SK-N-SH (cell line): Measurements from ENCODE around the gene LRRC45. TPM values are rescaled to one million over a fixed set of nuclear protein-coding genes. Genes with fewer than 3 reads are reported as not detected.

ENCODE experiments used
- CTCF ChIA-PET: fragments of 300-600, 350-600 bp; formaldehyde crosslinking; extraction: SDS; loops from one replicate; lab custom pipeline; 2021; lab: Yijun Ruan, JAX
- POLR2A ChIA-PET: fragments of 350-600 bp; sonication (Branson Sonifier 250); formaldehyde crosslinking; extraction: SDS; loops from one replicate; lab custom pipeline; 2020; ENCODE audit warnings: antibody characterized with exemption, inconsistent platforms; lab: Yijun Ruan, JAX
- DNase-seq: peaks from one replicate; pipeline ENCODE4 v3.0.0; 2012
- H2AFZ ChIP-seq: fragments of 200-600 bp; sonication (generic); 2 replicates; pipeline ENCODE4 v1.8.1; 2016; ENCODE audit warnings: antibody characterized with exemption, mild to moderate bottlenecking, low read depth
- H3F3A ChIP-seq: fragments of 200-600 bp; sonication (generic); replicated peaks from 2 replicates; pipeline ENCODE3; 2016; ENCODE audit warnings: antibody characterized with exemption, mild to moderate bottlenecking; ENCODE audit not compliant: insufficient read depth
- H3K27ac ChIP-seq, 2 experiments: fragments of 200-500 bp in 1 of 2; fragments of 200-600 bp in 1 of 2; sonication (Bioruptor generic) in 1 of 2; sonication (generic), shearing (Covaris generic) in 1 of 2; 2 replicates each; pipeline versions ENCODE4 v1.5.1 to v1.6.1; 2014 to 2016; ENCODE audit warnings: low read depth in 2 of 2, inconsistent platforms in 1 of 2, low read length in 1 of 2, mild to moderate bottlenecking in 1 of 2, mixed read lengths in 1 of 2
- H3K27me3 ChIP-seq: fragments of 200-600 bp; sonication (generic), shearing (Covaris generic); 2 replicates; pipeline ENCODE4 v1.6.1; 2016; ENCODE audit warnings: mixed run types; ENCODE audit not compliant: insufficient read depth
- H3K36me3 ChIP-seq, 2 experiments: fragments of 200-500 bp in 1 of 2; fragments of 200-600 bp in 1 of 2; sonication (Bioruptor generic) in 1 of 2; sonication (generic) in 1 of 2; replicated peaks in 1 of 2; 2 replicates each; pipeline versions ENCODE3 to v1.5.1; 2014 to 2016; ENCODE audit warnings: low read length in 1 of 2, mild to moderate bottlenecking in 1 of 2; ENCODE audit not compliant: insufficient read depth in 2 of 2, control insufficient read depth in 1 of 2
- H3K4me1 ChIP-seq, 2 experiments: fragments of 200-500 bp in 1 of 2; fragments of 200-600 bp in 1 of 2; sonication (Bioruptor generic) in 1 of 2; sonication (generic), shearing (Covaris generic) in 1 of 2; 2 replicates each; pipeline versions ENCODE4 v1.5.1 to v1.6.1; 2014 to 2016; ENCODE audit warnings: low read depth in 1 of 2, low read length in 1 of 2, mixed run types in 1 of 2; ENCODE audit not compliant: insufficient read depth in 2 of 2, control insufficient read depth in 1 of 2
- H3K4me2 ChIP-seq: fragments of 200-600 bp; sonication (generic), shearing (Covaris generic); 2 replicates; pipeline ENCODE4 v1.6.1; 2017; ENCODE audit warnings: mixed run types
- H3K4me3 ChIP-seq, 2 experiments: fragments of 200-500 bp in 1 of 2; fragments of 200-600 bp in 1 of 2; sonication (Bioruptor generic) in 1 of 2; sonication (generic), shearing (Covaris generic) in 1 of 2; 2 replicates each; pipeline versions ENCODE4 v1.5.1 to v1.8.1; 2014 to 2016; ENCODE audit warnings: low read depth in 2 of 2, inconsistent platforms in 1 of 2, low read length in 1 of 2, mild to moderate bottlenecking in 1 of 2, mixed read lengths in 1 of 2, moderate library complexity in 1 of 2
- H3K79me2 ChIP-seq: fragments of 200-600 bp; sonication (generic); 2 replicates; pipeline ENCODE4 v1.8.1; 2017; ENCODE audit warnings: mild to moderate bottlenecking; ENCODE audit not compliant: insufficient read depth
- H3K9ac ChIP-seq: fragments of 200-600 bp; sonication (generic); 2 replicates; pipeline ENCODE4 v1.6.1; 2017; ENCODE audit warnings: mixed run types
- H3K9me2 ChIP-seq: fragments of 200-600 bp; sonication (generic); 2 replicates; pipeline ENCODE4 v1.6.1; 2017; ENCODE audit warnings: mixed run types
- H3K9me3 ChIP-seq: fragments of 200-600 bp; sonication (generic); 2 replicates; pipeline ENCODE4 v1.6.1; 2017; ENCODE audit warnings: mixed run types, mild to moderate bottlenecking, moderate library complexity
- H4K20me1 ChIP-seq: fragments of 200-600 bp; sonication (generic); 2 replicates; pipeline ENCODE4 v1.6.1; 2017; ENCODE audit warnings: mild to moderate bottlenecking, mixed run types; ENCODE audit not compliant: insufficient read depth
- FOSL2 ChIP-seq: IDR thresholded peaks from 2 replicates; pipeline ENCODE4 v1.4.0; 2012; ENCODE audit warnings: low read depth, mild to moderate bottlenecking, moderate library complexity, borderline replicate concordance
- GABPA ChIP-seq: IDR thresholded peaks from 2 replicates; pipeline ENCODE4 v1.4.0; 2012; ENCODE audit warnings: low read depth, mild to moderate bottlenecking
- GATA2 ChIP-seq: sonication (generic); formaldehyde crosslinking; IDR thresholded peaks from 2 replicates; pipeline ENCODE4 v1.5.0; 2020; ENCODE audit warnings: mild to moderate bottlenecking, missing genetic modification reagents
- JUND ChIP-seq: IDR thresholded peaks from 2 replicates; pipeline ENCODE4 v1.4.0; 2012
- MEF2A ChIP-seq: IDR thresholded peaks from 2 replicates; pipeline ENCODE4 v1.4.0; 2012; ENCODE audit warnings: low read depth, borderline replicate concordance
- MXI1 ChIP-seq: IDR thresholded peaks from 2 replicates; pipeline ENCODE4 v1.6.1; 2012; ENCODE audit warnings: mild to moderate bottlenecking, low read depth, low read length, improper control_type of control experiment
- NFIC ChIP-seq: IDR thresholded peaks from 2 replicates; pipeline ENCODE4 v1.4.0; 2012; ENCODE audit warnings: borderline replicate concordance
- NRF1 ChIP-seq: IDR thresholded peaks from 2 replicates; pipeline ENCODE4 v1.6.1; 2012; ENCODE audit warnings: low read depth, mild to moderate bottlenecking, low read length
- PBX3 ChIP-seq: IDR thresholded peaks from 2 replicates; pipeline ENCODE4; 2012
- POLR2AphosphoS5 ChIP-seq: IDR thresholded peaks from 2 replicates; pipeline ENCODE4 v1.6.1; 2012; ENCODE audit warnings: low read depth, low read length
- RCOR1 ChIP-seq: fragments of 150-350 bp; IDR thresholded peaks from 2 replicates; pipeline ENCODE4 v1.6.1; 2017; ENCODE audit warnings: antibody characterized with exemption, low read length
- RXRA ChIP-seq: IDR thresholded peaks from 2 replicates; pipeline ENCODE4 v1.4.0; 2012; ENCODE audit warnings: low read depth, mild to moderate bottlenecking, borderline replicate concordance
- SMC3 ChIP-seq: IDR thresholded peaks from 2 replicates; pipeline ENCODE4 v1.6.1; 2012; ENCODE audit warnings: low read depth, low read length, improper control_type of control experiment
- TCF12 ChIP-seq: IDR thresholded peaks from 2 replicates; pipeline ENCODE4 v1.4.0; 2012
- TEAD4 ChIP-seq: IDR thresholded peaks from 2 replicates; pipeline ENCODE4 v1.4.0; 2012; ENCODE audit warnings: mild to moderate bottlenecking, borderline replicate concordance; ENCODE audit not compliant: insufficient read depth
- USF1 ChIP-seq: IDR thresholded peaks from 2 replicates; pipeline ENCODE4 v1.4.0; 2012; ENCODE audit warnings: low read depth, borderline replicate concordance
- YY1 ChIP-seq: IDR thresholded peaks from 2 replicates; pipeline ENCODE4 v1.4.0; 2012; ENCODE audit warnings: low read depth, mild to moderate bottlenecking
- WGBS: methylation state at CpG from one replicate; pipeline ENCODE4 v1.1.6; 2017; ENCODE audit warnings: low lambda C conversion rate; 5-methylcytosine and 5-hydroxymethylcytosine counted together
- polyA plus RNA-seq, 3 experiments: library from polyadenylated mRNA; depleted of rRNA; stranded (reverse); fragments of >200 nt; gene quantifications; 2 replicates each; pipeline ENCODE4 v1.2.3, GENCODE V29; 2012
- TF ChIP-seq, protein P1 (sequence below): IDR thresholded peaks from 2 replicates; pipeline ENCODE4 v1.4.0; 2012; ENCODE audit warnings: low read depth, borderline replicate concordance
- TF ChIP-seq, protein P2 (sequence below): fragments of 150-350 bp; IDR thresholded peaks from 2 replicates; pipeline ENCODE4 v1.6.1; 2016; ENCODE audit warnings: mild to moderate bottlenecking, low read depth, low read length
- TF ChIP-seq, protein P3 (sequence below): IDR thresholded peaks from 2 replicates; pipeline ENCODE4 v1.6.1; 2012; ENCODE audit warnings: mild to moderate bottlenecking, low read depth, low read length, moderate library complexity
- TF ChIP-seq, protein P4 (sequence below): fragments of 200-600 bp; sonication (generic); IDR thresholded peaks from 2 replicates; pipeline ENCODE4 v1.6.1; 2017; ENCODE audit warnings: antibody characterized with exemption, mild to moderate bottlenecking, moderate library complexity

The LRRC45 gene
- polyA plus RNA-seq, 1 of the 3 experiments (the other 2 are of a cell fraction), result 31.5 TPM

GRCh38 chr17:82035488-82035887 lies 12.4 kb downstream of the LRRC45 start (continued):
- TF ChIP-seq MEF2A (no peak), YY1 (no peak), GATA2 (CRISPR knock-in tag) (no peak), NFIC (no peak)
- TF ChIP-seq, protein P1, sequence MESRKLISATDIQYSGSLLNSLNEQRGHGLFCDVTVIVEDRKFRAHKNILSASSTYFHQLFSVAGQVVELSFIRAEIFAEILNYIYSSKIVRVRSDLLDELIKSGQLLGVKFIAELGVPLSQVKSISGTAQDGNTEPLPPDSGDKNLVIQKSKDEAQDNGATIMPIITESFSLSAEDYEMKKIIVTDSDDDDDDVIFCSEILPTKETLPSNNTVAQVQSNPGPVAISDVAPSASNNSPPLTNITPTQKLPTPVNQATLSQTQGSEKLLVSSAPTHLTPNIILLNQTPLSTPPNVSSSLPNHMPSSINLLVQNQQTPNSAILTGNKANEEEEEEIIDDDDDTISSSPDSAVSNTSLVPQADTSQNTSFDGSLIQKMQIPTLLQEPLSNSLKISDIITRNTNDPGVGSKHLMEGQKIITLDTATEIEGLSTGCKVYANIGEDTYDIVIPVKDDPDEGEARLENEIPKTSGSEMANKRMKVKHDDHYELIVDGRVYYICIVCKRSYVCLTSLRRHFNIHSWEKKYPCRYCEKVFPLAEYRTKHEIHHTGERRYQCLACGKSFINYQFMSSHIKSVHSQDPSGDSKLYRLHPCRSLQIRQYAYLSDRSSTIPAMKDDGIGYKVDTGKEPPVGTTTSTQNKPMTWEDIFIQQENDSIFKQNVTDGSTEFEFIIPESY, result no peak

DNA sequence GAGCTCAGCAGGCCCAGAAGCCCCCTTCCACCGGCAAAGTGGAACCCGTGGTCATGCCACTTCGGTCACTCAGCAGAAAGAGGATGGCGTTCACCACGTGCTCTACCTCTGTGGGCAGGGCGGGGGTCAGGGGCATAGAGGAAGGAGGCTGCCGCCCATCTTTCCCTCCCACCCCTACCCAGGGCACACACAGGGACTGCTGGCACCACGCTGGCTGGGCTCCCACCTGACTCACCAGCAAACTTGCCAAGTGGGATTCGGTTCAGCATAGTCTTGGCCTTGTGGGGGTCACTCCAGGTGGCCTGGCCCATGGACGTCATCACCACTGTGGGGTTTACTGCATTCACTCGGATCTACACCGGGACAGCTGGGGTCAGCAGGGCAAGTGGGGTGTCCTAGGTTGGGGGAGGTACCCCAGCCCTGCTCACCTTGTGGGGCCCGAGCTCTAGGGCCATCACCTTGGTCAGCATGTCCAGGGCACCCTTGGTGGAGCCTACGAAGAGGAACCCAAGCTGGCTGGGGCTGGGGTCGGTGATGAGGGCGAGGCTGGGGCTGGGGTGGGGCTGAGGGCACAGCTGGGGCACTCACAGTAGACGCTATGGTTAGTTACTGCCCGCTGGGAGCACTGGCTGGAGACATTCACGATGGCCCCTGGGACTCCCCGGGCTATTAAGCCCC lies 13.0 kb downstream of the LRRC45 start:
- POLR2A ChIA-PET, result interaction anchor here (0.6 to 1.7 kb wide), 4 partner anchors 13 to 122 kb away, joined by 3 to 4 read pairs (median 3); partner anchors contain the start of genes CENPX, FASN and LRRC45

More for the DNA sequence above, 13.0 kb downstream of the LRRC45 start:
- peaks cover 14% of the 10 kb centered on the region for H3F3A ChIP-seq
- no peaks in the 10 kb centered on the region for H3K27me3 ChIP-seq
- no peaks in the 10 kb centered on the region for H4K20me1 ChIP-seq
- 92% methylated on average over 13 of the region's 20 CpGs for WGBS
- H2AFZ ChIP-seq, result no peak overlapping the region
- H3K4me1 ChIP-seq, result peaks cover 7 to 30% of the 10 kb centered on the region in 2 experiments
- peak overlapping the region; percentile 99 for H3K4me2 ChIP-seq
- H3K9me2 ChIP-seq, result no peaks in the 10 kb centered on the region
- H3K4me3 ChIP-seq, result peak overlapping the region; percentile 72 to 87
- H3K27ac ChIP-seq, result no peak overlapping the region
- peak overlapping the region; percentile 66; the same call in 1 of the 2 replicates for H3K9ac ChIP-seq
- DNase-seq, result no peak
- TF ChIP-seq JUND (no peak), USF1 (no peak), YY1 (no peak), RCOR1 (no peak), TCF12 (no peak), NFIC (no peak), NRF1 (no peak), FOSL2 (no peak), POLR2AphosphoS5 (no peak), TEAD4 (no peak), SMC3 (no peak), MXI1 (no peak), RXRA (no peak), PBX3 (no peak), GABPA (no peak)
- TF ChIP-seq, protein P2, sequence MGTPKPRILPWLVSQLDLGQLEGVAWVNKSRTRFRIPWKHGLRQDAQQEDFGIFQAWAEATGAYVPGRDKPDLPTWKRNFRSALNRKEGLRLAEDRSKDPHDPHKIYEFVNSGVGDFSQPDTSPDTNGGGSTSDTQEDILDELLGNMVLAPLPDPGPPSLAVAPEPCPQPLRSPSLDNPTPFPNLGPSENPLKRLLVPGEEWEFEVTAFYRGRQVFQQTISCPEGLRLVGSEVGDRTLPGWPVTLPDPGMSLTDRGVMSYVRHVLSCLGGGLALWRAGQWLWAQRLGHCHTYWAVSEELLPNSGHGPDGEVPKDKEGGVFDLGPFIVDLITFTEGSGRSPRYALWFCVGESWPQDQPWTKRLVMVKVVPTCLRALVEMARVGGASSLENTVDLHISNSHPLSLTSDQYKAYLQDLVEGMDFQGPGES, result no peak
- TF ChIP-seq, protein P3, sequence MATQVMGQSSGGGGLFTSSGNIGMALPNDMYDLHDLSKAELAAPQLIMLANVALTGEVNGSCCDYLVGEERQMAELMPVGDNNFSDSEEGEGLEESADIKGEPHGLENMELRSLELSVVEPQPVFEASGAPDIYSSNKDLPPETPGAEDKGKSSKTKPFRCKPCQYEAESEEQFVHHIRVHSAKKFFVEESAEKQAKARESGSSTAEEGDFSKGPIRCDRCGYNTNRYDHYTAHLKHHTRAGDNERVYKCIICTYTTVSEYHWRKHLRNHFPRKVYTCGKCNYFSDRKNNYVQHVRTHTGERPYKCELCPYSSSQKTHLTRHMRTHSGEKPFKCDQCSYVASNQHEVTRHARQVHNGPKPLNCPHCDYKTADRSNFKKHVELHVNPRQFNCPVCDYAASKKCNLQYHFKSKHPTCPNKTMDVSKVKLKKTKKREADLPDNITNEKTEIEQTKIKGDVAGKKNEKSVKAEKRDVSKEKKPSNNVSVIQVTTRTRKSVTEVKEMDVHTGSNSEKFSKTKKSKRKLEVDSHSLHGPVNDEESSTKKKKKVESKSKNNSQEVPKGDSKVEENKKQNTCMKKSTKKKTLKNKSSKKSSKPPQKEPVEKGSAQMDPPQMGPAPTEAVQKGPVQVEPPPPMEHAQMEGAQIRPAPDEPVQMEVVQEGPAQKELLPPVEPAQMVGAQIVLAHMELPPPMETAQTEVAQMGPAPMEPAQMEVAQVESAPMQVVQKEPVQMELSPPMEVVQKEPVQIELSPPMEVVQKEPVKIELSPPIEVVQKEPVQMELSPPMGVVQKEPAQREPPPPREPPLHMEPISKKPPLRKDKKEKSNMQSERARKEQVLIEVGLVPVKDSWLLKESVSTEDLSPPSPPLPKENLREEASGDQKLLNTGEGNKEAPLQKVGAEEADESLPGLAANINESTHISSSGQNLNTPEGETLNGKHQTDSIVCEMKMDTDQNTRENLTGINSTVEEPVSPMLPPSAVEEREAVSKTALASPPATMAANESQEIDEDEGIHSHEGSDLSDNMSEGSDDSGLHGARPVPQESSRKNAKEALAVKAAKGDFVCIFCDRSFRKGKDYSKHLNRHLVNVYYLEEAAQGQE, result no peak
- TF ChIP-seq, protein P4, sequence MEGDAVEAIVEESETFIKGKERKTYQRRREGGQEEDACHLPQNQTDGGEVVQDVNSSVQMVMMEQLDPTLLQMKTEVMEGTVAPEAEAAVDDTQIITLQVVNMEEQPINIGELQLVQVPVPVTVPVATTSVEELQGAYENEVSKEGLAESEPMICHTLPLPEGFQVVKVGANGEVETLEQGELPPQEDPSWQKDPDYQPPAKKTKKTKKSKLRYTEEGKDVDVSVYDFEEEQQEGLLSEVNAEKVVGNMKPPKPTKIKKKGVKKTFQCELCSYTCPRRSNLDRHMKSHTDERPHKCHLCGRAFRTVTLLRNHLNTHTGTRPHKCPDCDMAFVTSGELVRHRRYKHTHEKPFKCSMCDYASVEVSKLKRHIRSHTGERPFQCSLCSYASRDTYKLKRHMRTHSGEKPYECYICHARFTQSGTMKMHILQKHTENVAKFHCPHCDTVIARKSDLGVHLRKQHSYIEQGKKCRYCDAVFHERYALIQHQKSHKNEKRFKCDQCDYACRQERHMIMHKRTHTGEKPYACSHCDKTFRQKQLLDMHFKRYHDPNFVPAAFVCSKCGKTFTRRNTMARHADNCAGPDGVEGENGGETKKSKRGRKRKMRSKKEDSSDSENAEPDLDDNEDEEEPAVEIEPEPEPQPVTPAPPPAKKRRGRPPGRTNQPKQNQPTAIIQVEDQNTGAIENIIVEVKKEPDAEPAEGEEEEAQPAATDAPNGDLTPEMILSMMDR, result no peak
- peaks cover 5 to 8% of the 10 kb centered on the region in 2 experiments for H3K36me3 ChIP-seq
- CTCF ChIA-PET, result interaction anchor here (0.7 to 35.7 kb wide), 19 partner anchors 10 to 121 kb away, joined by 3 to 1216 read pairs (median 5); partner anchors contain the start of genes ASPSCR1, CENPX, DUS1L and FASN
- no peaks in the 10 kb centered on the region for H3K9me3 ChIP-seq
- no peaks in the 10 kb centered on the region for H3K79me2 ChIP-seq
